HG03354 (cell line): ENCODE measurements around the gene EVI5L.

Source experiments
- ATAC-seq: cut with Tn5 transposase; IDR thresholded peaks from one replicate; pipeline ENCODE4 v1.9.1; 2021; ENCODE audit warnings: mild to moderate bottlenecking; ENCODE audit not compliant: unreplicated experiment, poor library complexity, severe bottlenecking

Gene EVI5L

GRCh38 chr19:7843521-7843920 is 13.5 kb downstream of the EVI5L start:
- ATAC-seq = no peak

- ATAC-seq = no peak
These were observed 14.4 kb downstream of the EVI5L start for GRCh38 chr19:7844405-7844804.

GRCh38 chr19:7844951-7845350 is 14.9 kb downstream of the EVI5L start:
- no peak for ATAC-seq

- ATAC-seq = no peak
These were observed 15.6 kb downstream of the EVI5L start for GRCh38 chr19:7845390-7846154.

GRCh38 chr19:7846155-7846646 is 16.2 kb downstream of the EVI5L start:
- ATAC-seq = no peak

GRCh38 chr19:7847664-7848063 is 17.6 kb downstream of the EVI5L start:
- no peak for ATAC-seq

GRCh38 chr19:7848779-7849457 is 18.9 kb downstream of the EVI5L start:
- no peak for ATAC-seq

- no peak for ATAC-seq
These were observed 19.6 kb downstream of the EVI5L start for GRCh38 chr19:7849631-7849999.

GRCh38 chr19:7850000-7850813 is 20.2 kb downstream of the EVI5L start:
- no peak for ATAC-seq

- ATAC-seq = no peak
These were observed 21.1 kb downstream of the EVI5L start for GRCh38 chr19:7850945-7851622.

GRCh38 chr19:7851623-7852500 is 21.8 kb downstream of the EVI5L start:
- ATAC-seq = no peak

- no peak for ATAC-seq
These were observed 23.1 kb downstream of the EVI5L start for GRCh38 chr19:7852851-7853769.

GRCh38 chr19:7853770-7854128 is 23.7 kb downstream of the EVI5L start:
- ATAC-seq = no peak

- no peak for ATAC-seq
These were observed 25.5 kb downstream of the EVI5L start for GRCh38 chr19:7855426-7856108.

GRCh38 chr19:7856109-7856591 is 26.1 kb downstream of the EVI5L start:
- no peak for ATAC-seq

GRCh38 chr19:7856679-7857663 is 27.0 kb downstream of the EVI5L start:
- ATAC-seq = no peak
